ENCODE data around the gene SLC49A3.
"Not testable (repeated sequence)": the region's sequence is repeated elsewhere in the genome, so short reads cannot be mapped to it uniquely, and the experiment has no call there.

The SLC49A3 gene

DNA sequence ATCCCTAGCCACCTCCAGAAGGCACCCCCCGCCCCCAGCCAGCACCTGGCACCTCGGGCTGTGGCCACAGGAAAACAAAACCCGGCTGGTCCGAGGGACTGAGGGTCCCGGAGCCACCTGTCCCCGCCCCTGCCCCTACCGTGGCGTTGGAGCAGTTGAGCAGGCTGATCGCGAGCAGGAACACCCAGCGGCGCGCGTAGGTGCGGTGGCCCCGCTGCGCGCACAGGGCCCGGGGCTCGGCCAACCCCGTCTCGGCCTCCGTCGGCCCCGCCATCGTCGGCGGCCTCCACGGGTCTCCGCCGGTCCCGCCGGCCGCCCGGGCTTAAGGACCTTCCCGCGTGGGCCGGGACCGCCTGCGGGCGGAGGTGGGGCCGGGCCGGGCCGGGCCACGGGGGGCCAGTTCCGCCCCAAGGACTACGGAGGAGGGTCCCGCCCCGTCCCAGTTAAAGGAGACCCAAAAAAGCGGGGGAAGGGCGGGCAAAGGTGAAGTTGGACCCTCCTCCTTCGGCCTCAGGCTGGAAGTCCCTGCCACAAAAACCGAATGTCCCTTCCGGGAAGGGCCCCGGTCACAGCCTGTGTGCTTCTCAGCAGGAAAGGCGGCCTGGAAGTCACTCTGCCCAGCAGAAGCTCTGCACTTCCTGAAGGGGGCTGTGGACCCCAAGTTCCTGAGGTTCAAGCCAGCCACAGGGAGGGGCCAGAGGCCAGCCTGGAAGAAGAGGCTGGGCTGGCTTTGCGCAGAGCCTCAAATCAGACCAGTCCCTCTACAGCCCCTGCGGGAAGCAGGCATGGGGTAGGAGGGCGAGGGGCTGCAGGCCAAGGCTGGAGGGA, at the start of gene SLC49A3:
TSS of gene SLC49A3 (minus strand) at position 298 of the 828 bp plus-strand sequence. CDS start at position 274, 24 bp downstream.
- DNase-seq = peak in 1 of 14 donors; percentile 23

DNA sequence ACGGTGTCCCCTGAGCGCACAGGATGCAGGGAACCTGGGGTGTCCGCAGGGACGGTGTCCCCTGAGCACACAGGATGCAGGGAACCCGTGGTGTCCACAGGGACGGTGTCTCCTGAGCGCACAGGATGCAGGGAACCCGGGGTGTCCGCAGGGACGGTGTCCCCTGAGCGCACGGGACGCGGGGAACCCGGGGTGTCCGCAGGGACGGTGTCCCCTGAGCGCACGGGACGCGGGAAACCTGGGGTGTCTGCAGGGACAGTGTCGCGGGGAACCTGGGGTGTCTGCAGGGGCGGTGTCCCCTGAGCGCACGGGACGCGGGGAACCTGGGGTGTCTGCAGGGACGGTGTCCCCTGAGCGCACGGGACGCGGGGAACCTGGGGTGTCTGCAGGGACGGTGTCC, 47.6 kb upstream of the SLC49A3 start:
- DNase-seq = not testable (repeated sequence)

DNA sequence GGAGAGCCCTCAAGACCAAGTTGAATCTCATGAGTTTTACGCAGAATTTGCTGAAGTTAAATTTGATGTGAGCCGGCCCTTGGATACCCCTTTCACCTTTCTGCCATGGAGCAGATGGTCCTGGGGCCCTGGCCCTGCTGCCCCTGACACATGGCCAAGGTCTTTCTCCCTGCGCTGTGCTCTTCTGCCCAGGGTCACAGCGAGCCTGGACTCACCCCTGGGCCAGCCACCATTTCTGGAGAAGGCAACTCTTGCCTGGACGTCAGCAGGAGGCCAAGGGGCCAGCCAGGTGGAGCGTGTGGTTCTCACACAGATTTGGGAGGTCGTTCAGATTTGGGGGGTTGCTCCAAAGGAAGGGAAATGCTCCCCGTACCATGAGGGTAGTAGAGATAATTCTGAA, 46.6 kb upstream of the SLC49A3 start:
- DNase-seq = no peak

DNA sequence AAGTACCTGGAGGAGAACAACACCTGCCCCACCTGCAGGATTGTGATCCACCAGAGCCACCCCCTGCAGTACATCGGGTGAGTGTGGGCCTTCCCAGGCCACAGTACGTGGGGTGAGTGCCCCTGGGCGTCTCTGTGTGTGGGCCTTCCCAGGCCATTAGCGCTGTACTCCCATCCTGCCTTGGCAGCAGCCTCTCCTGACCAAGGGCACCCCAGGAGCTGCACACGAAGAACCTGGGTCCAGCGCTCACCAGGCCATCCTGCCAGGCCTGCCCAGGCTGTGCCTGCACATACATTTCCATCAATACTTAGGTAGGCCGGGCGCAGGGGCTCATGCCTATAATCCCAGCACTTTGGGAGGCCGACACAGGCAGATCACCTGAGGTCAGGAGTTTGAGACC, 46.0 kb upstream of the SLC49A3 start:
- no peak for DNase-seq

DNA sequence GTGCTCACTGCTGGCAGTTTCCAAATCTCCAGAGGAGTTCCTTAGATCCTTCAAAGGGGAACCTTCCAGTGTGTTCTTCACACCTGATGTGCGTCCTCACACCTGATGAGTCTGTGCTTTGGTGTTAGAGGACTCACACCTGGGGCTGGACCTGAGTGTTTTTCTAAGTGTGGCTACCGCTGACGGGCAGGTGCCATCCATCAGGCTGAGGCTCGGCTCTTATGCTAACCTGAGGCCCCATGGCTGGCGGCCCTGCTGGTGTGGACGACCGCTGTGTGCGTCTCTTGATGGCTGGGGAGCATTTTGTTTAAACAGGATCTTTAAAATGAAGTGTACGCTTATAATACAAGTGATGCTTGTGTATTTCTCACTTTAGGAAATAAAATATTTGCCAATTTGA, 45.1 kb upstream of the SLC49A3 start:
- DNase-seq = no peak

DNA sequence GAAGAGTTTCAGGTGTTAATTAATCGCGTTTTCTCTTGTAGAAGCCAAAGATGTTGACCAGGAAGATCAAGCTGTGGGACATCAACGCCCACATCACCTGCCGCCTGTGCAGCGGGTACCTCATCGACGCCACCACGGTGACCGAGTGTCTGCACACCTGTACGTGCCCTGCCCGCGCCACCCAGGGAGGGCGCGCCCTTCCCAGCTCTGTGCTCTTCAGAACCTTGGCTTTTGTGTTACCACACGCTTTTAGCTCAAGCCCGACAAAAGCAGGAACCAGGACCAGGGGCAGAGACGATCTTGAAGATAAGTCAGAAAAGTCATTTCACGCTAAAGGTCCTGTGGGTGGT, 44.7 kb upstream of the SLC49A3 start:
- no peak for DNase-seq

DNA sequence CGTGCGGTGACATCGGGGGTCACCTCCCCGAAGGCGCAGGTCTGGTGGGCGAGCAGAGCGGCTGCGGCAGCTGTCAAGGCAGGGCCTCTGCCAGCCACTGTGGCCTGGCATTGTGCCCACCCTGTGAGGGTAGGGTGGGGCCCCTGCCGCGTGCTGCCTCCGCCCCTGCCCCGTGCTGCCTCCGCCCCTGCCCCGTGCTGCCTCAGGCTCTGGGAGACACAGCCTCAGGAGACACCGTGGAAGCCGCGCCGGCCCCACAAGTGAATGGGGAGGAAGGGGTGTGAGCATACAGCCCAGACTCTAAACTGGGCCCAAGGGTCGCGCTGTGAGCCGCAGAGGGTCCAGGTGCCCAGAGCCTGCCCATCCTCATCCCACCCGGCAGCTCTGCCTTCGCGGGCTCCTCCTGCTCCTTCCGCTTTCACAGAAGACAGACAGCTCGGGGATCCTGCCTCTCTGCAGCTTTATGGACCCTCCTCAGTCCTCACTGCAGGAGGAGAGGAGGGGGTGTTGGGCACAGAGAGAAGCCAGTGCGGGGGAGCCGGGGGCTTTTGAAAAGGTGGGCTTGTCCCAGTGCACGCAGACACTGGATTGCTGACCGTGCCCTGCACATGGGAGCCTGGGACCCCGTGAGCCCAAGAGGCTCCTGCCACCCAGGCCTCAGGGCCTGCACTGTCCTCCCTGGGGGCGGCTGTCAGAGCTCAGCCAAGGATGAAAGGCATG, 44.1 kb upstream of the SLC49A3 start:
- DNase-seq = no peak

DNA sequence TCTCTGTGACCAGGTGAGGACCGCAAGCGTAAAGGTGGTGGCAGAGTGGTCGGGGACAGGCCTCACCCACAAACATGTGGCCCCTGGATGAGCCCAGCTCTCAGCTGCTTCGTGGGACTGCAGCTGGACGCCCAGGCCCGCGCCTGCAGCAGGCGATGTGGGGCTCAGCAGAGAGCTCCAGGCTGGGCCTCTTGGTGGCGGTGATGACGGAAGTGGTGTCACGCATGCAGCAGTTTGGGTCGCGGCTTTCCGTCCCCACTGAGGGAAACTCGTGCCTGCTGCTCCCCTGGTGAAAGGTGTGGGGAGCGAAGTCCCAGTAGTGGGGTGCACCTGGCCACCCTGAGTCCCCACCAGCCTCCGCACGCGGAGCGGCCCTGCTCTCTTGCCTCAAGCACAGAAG, 43.5 kb upstream of the SLC49A3 start:
- DNase-seq = no peak

DNA sequence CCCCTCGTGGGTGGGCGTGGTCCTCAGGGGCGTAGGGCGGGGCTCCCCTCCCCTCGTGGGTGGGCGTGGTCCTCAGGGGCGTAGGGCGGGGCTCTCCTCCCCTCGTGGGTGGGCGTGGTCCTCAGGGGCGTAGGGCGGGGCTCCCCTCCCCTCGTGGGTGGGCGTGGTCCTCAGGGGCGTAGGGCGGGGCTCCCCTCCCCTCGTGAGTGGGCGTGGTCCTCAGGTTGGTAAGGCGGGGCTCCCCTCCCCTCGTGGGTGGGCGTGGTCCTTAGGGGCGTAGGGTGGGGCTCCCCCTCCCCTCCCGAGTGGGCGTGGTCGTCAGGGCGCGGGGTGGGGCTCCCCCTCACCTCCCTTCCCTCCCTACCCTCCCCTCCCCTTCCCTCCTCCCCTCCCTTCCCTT, 43.0 kb upstream of the SLC49A3 start:
- not testable (repeated sequence) for DNase-seq

DNA sequence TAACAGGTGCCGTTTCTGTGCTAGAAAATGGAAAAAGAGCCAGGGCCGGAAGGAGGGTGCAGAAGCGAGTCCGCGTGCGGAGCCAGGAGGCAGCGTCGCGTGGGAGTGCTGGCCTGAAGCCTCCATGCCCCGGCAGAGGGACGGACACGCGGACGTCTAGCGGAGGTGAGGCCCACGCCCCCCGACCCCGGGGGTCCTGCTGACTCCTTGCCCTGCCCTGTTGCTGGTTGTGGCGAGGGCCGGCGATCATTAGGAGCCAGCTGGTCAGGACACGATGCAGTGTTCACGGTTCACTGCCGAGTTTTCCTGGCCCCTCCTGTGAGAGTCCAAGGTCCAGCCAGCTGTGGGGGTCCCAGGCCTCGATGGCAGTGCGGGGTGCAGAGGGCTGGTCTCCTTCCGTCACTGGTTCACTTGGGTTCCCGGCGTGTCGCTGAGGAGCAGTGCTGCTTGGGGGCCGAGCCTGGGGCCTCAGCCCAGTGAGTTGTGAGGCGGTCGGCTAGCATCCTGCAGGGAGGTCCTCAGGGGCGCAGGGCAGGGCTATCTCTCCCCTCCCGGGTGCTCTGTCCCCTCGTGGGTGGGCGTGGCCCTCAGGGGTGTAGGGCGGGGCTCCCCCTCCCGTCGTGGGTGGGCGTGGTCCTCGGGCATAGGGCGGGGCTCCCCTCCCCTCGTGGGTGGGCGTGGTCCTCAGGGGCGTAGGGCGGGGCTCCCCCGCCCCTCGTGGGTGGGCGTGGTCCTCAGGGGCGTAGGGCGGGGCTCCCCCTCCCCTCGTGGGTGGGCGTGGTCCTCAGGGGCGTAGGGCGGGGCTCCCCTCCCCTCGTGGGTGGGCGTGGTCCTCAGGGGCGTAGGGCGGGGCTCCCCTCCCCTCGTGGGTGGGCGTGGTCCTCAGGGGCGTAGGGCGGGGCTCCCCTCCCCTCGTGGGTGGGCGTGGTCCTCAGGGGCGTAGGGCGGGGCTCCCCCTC, 42.3 kb upstream of the SLC49A3 start:
- DNase-seq = not testable (repeated sequence)

DNA sequence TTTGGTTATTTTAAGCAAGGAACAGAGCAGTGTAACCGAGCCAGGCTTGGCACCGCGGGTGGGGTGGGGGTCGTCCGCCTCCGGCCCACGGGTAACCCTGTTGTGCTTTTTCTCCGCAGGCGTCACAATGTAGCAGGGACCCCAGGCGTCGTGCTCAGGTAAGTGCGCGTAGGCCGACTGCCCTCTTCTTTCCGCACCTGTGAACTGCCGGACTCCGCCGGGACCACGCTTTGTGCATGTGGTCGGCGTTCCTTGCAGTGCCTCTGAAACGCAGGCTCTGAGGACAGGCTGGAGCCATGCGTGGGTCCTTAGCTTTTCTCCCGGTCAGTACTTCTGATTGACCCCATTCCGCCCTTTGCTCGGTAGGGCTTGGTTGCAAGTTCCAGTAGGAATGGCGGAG, 41.6 kb upstream of the SLC49A3 start:
- no peak for DNase-seq

DNA sequence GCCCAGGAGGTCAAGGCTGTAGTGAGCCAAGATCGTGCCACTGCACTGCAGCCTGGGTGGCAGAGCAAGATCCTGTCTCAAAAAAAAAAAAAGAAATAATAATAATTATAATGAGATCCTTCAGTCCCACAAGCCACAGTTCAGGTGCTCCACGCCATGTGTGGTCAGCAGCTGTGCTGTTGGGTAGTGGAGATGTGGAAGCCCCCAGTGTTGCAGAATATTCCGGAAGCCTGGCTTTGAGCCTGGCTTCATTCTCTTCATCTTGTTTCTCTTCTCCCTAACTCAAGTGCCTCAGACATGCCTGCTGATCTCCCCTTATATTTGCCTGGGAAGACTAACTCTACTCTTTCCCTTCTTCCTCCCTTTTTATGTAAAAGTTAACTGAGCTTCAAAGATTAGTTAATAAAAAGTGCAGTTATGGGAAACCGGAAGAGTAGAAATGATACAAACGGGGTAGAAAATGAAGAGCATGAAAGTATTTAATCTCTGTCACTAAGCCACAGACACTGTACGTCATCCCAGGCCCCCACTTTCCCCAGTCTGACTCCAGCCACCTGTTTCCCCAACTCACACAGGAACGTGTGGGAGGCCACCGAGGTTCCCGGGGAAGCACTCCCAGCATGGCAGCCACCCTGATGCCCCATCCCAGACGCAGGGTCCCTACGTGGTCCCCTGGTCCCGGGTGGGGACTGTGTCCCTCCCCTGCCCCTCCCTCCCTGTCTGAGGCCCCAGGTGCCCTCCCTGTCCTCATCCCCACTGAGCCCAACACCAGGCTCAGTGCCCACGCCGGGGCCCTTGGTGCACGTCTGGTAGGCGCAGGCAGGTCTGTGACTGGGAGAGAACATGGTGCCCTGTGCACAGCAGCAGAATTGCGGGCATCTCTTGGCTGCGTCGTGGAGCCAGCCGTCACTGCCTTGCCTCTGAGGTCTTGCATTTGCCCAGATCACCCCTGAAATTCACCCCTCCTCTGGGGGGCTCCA, 40.7 kb upstream of the SLC49A3 start:
- no peak for DNase-seq

DNA sequence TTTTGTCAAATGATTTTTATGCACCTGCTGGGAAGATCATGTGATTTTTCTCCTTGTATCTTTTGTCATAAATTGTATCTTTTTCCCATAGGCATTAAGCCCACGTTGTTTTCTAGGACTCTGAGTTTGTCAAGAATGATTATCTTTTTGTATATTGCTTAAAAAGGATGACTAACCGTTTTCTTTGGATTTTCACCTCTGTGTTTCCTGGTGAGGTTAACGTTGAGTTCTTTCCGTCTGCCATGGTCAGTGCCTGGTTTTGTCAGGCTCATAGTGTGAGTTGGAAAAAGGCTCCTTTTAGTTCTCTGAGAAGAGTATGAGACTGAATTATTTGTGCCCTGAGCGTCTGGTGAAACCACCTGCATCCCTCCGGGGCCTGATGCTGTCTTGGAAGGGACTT, 38.6 kb upstream of the SLC49A3 start:
- peak in 1 of 14 donors; percentile 20 for DNase-seq

DNA sequence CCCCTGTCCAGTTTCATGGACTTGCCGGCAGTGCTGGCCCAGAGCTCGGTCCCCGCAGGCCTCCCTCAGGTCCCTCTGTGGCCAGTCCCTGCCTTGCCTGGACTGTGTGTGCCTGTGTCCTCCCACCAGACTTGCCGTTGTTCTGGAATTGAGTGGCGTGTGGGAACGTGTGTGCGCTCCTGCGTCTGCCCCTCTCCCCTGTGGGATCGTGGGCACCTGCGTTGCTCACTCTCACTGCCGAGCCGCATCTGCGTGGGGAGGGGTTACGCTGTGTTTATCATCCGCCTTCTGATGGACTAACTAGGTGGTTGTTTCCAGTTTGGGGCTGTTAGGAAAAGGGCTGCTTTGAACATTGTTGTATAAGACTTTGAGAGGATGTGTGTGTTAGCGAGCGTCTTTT, 37.9 kb upstream of the SLC49A3 start:
- peak in 2 of 14 donors; percentile 19 to 41 for DNase-seq

DNA sequence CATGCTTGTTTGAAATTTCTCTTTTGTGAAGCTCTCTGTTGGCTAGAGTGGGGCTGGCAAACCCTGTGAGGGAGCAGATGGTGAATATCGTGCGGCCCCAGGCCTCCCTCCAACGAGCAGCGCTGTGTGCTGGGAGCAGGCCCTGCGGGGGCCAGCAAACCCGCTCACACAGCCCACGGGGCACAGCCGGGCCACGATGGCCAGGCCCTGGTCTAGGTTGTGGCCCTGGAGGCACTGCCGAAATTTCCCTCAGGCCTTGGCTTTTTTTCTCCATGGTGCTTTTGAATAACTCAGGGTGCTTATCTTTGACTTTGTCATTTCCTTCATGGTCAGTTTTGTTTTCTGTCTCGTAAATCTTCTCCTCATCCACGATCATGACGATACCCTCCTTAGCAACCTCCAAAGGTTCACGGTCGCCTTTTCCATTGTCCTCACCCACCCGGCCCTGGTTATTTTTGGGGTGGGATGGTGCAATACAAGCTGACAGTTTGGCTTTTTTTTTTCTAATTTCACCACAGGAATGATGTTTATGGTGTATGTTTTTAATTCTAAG, 37.4 kb upstream of the SLC49A3 start:
- DNase-seq = peak in 1 of 14 donors; percentile 87

DNA sequence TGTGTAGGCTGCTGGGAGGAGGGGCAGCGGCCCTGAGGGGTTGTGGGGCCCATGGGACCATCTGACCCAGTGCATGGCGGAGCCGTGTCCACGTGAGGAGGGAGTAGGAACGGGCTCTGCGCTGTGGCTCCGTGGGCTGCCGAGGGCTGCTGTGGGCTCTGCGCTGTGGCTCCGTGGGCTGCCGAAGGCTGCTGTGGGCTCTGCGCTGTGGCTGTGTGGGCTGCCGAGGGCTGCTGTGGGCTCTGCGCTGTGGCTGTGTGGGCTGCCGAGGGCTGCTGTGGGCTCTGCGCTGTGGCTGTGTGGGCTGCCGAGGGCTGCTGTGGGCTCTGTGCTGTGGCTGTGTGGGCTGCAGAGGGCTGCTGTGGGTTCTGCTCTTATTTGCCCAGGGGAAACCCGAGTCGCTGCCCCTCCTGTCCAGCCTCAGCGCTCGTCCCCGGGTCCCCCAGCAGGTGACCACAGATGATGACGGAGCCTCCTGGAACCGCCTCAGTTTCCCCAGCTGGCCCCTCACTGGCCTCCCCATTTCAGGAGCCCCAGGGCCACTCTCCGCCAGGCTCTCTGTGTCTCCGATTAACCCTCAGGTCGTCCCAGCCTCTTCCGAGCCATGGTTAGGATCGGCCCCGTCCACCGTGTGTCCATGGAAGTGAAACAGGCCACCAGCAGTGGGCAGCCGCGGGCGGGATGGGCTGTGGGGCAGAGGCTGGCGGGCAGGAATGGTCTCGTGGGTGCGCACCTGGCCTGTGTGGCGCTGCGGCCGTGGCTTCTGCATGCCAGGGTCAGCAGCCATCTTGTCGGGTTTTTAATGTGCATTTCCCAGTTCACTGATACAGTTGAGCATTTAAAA, 36.7 kb upstream of the SLC49A3 start:
- peak in 1 of 14 donors; percentile 87 for DNase-seq

DNA sequence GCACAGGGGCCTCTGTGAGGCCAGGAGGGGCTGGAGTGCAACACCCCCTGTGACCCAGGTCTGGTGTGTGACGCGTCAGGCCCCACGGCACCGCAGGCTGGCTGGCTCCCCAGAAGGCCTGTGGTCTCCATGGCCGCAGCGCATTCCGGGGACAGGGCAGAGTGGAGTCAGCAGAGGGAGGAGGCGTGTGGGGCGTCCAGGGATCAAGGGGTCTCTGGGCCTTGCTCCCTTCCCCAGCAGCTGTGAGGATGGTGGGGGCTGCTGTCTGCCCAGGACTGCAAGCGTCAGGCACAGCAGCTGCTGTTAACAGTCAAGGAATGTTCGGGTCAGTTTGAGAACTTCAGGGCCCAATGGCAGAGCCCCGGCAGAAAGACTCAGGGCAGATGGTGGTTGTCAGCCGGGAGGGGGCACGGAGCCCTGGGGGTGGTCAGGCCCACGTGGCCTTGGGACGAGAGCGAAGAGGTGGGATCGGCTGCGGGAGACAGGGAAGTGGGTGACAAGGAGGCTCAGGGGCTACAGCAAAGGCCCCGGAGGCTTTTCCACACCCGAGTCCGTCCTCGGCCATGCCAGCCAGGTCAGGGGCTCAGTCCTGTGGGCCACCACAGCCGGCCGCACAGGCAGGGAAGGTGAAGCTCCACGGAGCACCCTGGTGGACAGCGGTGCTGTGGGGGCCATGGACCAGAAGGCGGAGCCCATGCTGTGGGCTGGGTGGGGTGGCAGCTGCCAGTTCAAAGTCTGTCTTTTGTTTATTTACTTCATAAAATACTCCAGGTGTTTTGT, 35.0 kb upstream of the SLC49A3 start:
- DNase-seq = peak in 1 of 14 donors; percentile 33

DNA sequence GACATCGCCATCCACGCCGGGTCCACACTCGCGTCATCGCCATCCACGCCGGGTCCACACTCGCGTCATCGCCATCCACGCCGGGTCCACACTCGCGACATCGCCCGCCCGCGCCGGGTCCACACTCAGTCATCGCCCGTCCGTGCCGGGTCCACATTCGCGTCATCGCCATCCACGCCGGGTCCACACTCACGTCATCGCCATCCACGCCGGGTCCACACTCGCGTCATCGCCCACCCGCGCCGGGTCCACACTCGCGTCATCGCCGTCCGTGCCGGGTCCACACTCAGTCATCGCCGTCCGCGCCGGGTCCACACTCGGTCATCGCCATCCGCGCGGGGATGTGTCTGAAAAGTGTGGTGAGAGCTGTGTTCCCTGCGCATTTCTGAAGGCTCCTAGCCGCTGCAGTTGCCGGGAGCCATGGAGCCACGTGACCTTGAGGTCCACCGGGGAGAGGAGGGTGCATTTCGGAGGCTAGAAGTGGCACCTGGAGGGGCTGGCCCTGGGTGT, 34.0 kb upstream of the SLC49A3 start:
- DNase-seq = no peak

DNA sequence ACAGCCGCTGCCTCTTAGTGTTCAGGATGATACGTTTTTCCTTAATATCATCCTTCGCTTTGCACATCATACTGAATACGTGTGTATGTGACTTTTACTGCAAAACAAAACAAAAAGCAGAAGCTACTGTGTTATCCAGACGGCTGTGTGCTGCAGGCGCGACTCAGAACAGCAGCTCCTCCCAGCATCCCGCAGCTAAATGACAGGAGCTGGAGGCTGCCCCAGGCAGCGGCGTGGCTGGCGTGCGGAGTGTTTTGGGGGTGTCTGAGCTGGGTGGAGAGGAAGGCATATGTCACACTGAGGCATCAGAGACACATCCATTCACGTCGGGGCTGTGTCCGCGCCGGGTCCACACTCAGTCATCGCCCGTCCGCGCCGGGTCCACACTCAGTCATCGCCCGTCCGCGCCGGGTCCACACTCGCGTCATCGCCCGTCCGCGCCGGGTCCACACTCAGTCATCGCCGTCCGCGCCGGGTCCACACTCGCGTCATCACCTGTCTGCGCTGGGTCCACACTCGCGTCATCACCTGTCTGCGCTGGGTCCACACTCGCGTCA, 33.3 kb upstream of the SLC49A3 start:
- DNase-seq = no peak
